Esophagus squamous epithelium (tissue), 4 donors: ENCODE measurements around the gene MYO1B.

ENCODE experiments used
- CTCF ChIP-seq, 6 experiments: fragments of 450-650 bp in 4 of 6; fragments of 200-600 bp in 2 of 6; sonication (generic) in 2 of 6; IDR thresholded peaks; one replicate each; pipeline ENCODE4 v1.5.1; 2016 to 2019; ENCODE audit warnings: antibody characterized with exemption in 6 of 6, mild to moderate bottlenecking in 4 of 6, moderate library complexity in 4 of 6
- POLR2A ChIP-seq, 4 donors: fragments of 450-650 bp; IDR thresholded peaks; one replicate each; pipeline ENCODE4 v1.6.1; 2017; ENCODE audit warnings: antibody characterized with exemption in 4 of 4, mild to moderate bottlenecking in 4 of 4, moderate library complexity in 3 of 4

- TF ChIP-seq CTCF (IDR thresholded peaks at IDR 0.05) (peak in 5 of 6 experiments; percentile 26 to 48 (median 36)), POLR2A (IDR thresholded peaks at IDR 0.05) (no peak)
Observed at GRCh38 chr2:191218292-191218898, 26.8 kb upstream of the MYO1B start.
